ENCODE measurements around the gene ASPRV1. TPM values are rescaled to one million over a fixed set of nuclear protein-coding genes. Genes with fewer than 3 reads are reported as not detected.
"Not testable (repeated sequence)": the region's sequence is repeated elsewhere in the genome, so short reads cannot be mapped to it uniquely, and the experiment has no call there.

ASPRV1 gene
- under 1 TPM; 0.42 to 0.61 TPM for total RNA-seq

GRCh38 chr2:69961496-69961895 is at the start of gene ASPRV1:
Gene ASPRV1, minus strand, starts transcription at chr2:69961631. Its CDS starts 195 bp downstream, at chr2:69961436.
- CTCF ChIA-PET = no interaction called here
- POLR2A ChIA-PET = no interaction called here

DNA sequence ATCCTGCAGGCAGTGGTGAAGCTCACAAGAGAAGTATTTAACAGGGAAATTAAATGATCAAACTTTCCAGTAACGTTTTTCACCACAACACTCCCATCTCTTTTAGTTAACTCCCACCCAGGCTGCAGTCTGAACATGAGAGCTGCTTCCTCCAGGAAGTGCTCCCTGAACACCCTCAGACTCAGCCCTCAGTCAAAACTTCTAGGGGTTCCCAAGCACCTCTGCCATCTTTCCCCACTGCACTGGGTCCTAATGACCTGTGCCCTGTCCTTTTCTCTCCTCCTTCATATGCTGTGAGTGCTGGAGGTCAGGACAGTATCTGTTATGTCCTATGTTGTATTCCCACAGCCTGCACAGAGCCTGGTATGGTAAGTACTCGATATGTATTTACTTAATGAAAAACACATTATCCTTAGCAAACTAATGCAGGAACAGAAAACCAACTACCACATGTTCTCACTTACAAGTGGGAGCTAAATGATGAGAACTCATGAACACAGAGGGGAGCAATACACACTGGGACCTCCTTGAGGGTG is 49.2 kb upstream of the ASPRV1 start:
- CTCF ChIA-PET = interaction anchor here (1.3 kb wide), 1 partner anchor 61 kb away, joined by 3 read pairs; no protein-coding TSS in a partner anchor
- POLR2A ChIA-PET = no interaction called here

DNA sequence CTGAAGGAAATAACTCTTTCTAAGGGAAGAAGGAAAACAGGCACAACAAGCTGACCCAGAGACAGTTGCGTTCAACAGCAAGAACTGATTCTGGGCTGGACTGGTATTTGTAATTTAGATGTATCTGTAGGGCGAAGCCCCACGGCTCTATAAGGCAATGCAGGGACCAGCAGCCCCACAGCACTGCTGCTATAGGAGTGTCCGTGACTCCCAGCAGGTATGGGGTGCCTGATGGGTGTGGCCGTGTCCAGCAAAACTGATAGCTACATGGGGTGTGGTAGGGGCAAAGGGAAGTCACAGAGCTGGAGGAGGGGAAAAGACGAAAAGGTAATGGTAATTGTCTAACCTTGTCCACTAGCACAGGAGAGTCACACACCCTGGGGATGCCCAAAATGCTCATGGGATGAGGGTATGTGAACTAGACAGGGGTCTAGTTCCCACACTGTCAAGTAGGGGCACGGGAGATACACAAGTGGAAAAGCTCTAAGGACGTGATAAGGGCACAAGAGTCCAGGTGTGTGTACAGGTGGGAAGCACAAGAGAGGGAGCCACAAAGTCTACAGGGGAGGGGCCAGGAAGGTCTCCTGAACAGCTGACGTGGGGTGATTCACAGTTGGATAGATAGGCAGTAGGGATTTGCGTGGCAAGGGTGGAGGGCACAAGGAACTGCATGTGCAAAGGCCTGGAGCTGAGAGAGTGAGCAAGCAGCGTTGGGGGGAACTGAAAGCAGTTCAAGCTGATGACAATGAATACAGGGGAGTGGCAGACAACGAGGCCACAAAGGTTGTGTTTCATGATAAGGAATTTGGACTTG is 48.5 kb upstream of the ASPRV1 start:
- ChIA-PET CTCF (no interaction called here), POLR2A (no interaction called here)

DNA sequence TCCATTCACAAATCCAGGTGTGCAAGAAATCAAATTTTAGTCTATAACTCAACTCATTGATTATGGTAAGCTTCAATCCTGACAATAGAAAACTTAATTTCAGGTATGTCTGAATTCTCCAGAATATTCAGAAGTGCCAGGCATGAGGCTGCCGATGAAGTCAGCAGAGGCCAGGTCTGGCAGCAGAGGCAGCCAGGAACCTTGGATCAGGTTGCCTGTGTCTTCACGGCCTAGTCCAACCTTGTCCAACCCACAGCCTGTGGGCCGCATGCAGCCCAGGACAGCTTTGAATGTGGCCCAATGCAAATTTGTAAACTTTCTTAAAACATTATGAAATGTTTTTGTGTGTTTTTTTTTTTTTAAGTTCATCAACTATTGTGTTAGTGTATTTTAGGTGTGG is 46.9 kb upstream of the ASPRV1 start:
- ChIA-PET CTCF (no interaction called here), POLR2A (no interaction called here)

- ChIA-PET POLR2A (no interaction called here), CTCF (no interaction called here)
These were observed 45.7 kb upstream of the ASPRV1 start for GRCh38 chr2:70007151-70007550.

DNA sequence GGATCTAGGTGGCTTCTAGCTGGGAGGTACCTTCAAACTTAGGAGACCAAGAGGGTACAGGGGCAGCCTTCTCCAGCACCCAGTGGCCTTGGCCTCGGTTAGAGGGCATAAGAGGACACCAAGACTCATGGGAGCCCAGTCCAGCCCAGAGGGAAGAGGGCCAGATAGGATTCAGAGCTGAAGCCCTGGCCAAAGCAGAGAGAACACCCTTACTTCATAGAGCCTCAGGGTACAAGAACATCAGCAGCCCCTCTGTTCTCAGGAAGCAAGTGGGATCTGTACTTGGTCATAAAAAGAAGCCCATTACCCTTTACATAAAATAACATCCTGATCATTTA is 45.0 kb upstream of the ASPRV1 start:
- POLR2A ChIA-PET = no interaction called here

DNA sequence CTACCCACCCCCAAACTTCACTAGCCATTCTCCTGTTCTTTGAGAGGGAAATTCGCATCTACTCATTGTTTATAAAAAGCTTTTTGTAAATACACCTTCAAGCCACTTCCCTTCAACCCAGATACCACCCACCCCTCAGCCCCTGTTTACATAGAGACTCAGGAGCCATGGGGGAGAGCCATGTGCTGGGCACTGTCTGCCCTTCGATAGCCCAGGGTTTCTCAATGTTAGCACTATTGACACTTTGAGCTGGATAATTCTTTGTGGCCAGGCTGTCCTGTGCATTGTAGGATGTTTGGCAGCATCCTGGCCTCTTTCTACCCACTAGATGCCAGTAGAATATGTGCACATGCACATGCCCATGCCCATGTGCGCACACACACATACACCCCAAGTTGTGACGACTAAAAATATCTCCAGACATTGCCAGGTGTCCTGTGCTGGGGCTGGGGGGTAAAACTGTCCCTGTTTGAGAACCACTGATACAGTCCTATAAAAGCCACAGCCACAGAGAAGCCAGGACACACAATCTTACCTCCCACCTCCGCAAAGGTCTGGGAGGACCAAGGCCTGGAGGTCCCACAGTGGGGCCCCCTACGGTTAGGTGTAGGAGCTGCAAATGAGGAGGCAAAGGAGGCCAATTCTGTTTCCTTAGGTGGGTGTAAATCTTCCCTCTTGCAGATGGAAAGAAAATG is 44.5 kb upstream of the ASPRV1 start:
- POLR2A ChIA-PET = no interaction called here
- CTCF ChIA-PET = no interaction called here

More for the DNA sequence above, 45.0 kb upstream of the ASPRV1 start:
- CTCF ChIA-PET = no interaction called here

GRCh38 chr2:70005216-70005615 is 43.8 kb upstream of the ASPRV1 start:
- CTCF ChIA-PET = no interaction called here
- POLR2A ChIA-PET = no interaction called here

DNA sequence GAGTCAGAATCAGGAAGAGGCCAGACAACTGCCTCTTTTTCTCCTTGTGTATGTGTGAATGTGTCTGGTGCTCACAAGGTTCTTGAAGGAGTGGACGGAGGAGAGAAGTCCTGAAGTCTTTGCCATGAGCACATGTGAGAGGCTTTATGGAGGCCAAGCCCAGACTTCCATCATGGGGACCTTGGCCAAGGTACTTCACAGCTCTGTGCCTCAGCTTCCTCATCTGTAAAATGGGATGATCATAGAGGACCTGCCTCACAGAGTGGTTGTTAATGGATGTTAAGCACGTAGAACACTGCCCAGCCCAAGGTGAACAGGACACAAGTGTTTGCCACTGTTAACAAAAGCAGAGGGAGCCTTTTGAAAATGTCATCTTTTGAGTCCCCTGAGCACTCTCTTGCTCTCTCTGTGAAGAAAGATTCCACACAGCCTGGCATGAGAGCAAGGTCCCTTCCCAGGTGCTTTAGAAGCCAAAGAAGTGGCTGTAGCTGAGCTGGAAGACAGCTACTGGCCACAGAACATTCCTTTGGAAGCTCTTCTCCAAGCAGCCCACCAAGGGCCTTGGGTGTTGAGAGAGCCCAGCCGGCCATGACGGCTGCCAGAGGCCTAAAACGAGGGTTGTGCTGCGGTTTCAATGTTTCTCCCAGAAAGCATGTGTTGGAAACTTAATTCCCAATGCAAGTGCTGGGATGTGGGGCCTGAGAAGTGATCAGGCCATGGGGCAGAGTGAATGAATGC is 41.8 kb upstream of the ASPRV1 start:
- CTCF ChIA-PET = interaction anchor here (1.2 kb wide), 1 partner anchor 10 kb away, joined by 4 read pairs; no protein-coding TSS in a partner anchor
- POLR2A ChIA-PET = interaction anchor here (1.3 kb wide), 1 partner anchor 38 kb away, joined by 4 read pairs; no protein-coding TSS in a partner anchor

- POLR2A ChIA-PET = interaction anchor here (1.3 kb wide), 1 partner anchor 39 kb away, joined by 4 read pairs; no protein-coding TSS in a partner anchor
- CTCF ChIA-PET = interaction anchor here (1.2 kb wide), 1 partner anchor 9 kb away, joined by 4 read pairs; no protein-coding TSS in a partner anchor
These were observed 40.9 kb upstream of the ASPRV1 start for GRCh38 chr2:70002241-70002899.

- POLR2A ChIA-PET = not testable (repeated sequence)
These were observed 39.1 kb upstream of the ASPRV1 start for GRCh38 chr2:70000529-70000928.

GRCh38 chr2:69998761-69999160 is 37.3 kb upstream of the ASPRV1 start:
- ChIA-PET CTCF (interaction anchor here (0.7 kb wide), 1 partner anchor 445 kb away, joined by 3 read pairs; no protein-coding TSS in a partner anchor), POLR2A (no interaction called here)

More at GRCh38 chr2:70000529-70000928, 39.1 kb upstream of the ASPRV1 start:
- CTCF ChIA-PET = not testable (repeated sequence)

DNA sequence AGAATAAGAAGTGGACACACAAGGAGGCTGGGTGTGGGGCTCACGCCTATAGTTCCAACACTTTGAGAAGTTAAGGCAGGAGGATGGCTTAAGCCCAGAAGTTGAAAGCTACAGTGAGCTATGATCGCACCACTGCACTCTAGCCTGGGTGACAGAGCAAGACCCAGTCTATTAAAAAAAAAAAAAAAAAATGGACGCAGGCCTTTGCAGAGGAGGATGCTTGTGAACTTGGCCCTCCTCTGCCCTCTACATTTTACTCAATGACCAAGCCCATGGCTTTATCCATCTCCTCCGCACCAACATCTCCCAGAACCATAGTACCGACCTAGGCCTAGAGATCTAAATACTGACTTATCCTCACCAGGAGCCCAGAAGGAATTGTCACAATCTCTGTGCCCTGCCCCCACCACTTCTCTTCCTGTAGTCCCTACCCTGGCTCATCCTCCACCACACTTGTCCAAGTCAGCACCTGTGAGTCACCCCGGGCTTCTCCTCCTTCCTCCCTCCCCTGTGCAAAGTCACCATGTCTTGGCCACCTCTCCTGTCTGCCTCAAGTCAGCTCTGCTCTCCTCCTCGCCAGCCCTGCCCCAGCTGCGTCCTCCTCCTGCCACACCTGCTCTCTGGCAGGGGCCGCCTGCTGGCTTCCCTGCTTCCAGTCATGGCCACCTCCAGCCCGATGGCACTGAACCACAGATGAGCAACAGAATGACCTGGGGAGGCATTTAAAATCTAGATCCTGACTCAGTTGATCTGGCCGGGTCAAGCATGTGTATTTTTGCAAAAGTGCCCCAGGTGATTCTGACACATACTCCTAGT is 35.8 kb upstream of the ASPRV1 start:
- ChIA-PET CTCF (interaction anchor here (0.7 kb wide), 1 partner anchor 168 kb away, joined by 3 read pairs; no protein-coding TSS in a partner anchor), POLR2A (no interaction called here)

DNA sequence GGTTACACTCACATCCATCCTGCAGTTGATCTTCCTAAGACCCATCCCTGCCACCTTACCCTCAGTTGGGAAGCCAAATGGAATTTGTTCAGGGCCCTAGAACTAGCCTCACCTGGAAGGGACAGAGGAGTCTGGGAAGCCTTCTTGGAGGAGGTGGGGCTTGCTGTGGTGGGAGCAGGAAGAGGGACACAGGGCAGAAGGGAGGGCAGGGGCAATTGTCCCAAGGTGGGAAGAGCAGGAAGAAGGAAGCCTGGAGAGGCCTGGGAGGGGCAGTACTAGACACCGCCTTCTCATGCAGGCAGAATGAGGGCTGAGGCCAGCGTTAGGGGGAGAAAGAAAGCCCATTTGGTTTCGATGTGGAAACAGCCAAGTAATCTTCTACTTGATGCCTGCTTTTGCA is 34.1 kb upstream of the ASPRV1 start:
- ChIA-PET POLR2A (no interaction called here), CTCF (no interaction called here)

DNA sequence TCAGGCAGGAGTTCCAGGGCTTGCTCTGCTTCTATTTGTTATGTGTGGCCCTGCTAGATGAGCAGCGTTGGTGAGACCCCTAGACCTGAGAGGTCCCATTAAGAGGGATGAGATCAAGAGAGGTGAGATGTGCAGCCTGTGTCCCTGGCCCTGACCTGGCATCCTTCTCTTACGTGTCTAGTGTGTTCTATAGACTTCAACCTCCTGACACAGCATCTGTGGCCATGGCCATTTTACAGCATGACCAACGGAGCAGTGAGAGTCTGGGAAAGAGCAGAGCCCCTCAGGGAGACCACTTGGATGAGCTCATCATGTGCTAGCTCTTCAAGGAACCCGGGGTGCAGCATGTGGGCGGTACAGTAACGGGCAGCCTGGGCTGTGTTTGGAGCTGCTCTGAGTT is 32.7 kb upstream of the ASPRV1 start:
- ChIA-PET CTCF (no interaction called here), POLR2A (no interaction called here)

GRCh38 chr2:69993708-69994107 is 32.3 kb upstream of the ASPRV1 start:
- ChIA-PET CTCF (interaction anchor here (2.1 kb wide), 1 partner anchor 9 kb away, joined by 4 read pairs; no protein-coding TSS in a partner anchor), POLR2A (no interaction called here)

- CTCF ChIA-PET = interaction anchor here (2.1 kb wide), 1 partner anchor 9 kb away, joined by 4 read pairs; no protein-coding TSS in a partner anchor
These were observed 31.7 kb upstream of the ASPRV1 start for GRCh38 chr2:69993048-69993565.

GRCh38 chr2:69992310-69993047 is 31.0 kb upstream of the ASPRV1 start:
- ChIA-PET CTCF (interaction anchor here (2.1 kb wide), 1 partner anchor 10 kb away, joined by 4 read pairs; no protein-coding TSS in a partner anchor), POLR2A (no interaction called here)

More at GRCh38 chr2:69993048-69993565, 31.7 kb upstream of the ASPRV1 start:
- POLR2A ChIA-PET = no interaction called here

All from activated CD8-positive, alpha-beta memory T cell treated with anti-CD3 and anti-CD28 coated beads for 36 hours (primary cell).